Vagina (tissue), 2 donors: ENCODE results near the gene CA5B. TPM values are rescaled to one million over a fixed set of nuclear protein-coding genes. Genes with fewer than 3 reads are reported as not detected.

ENCODE experiments used
- DNase-seq, 2 donors: peaks; one replicate each; pipeline ENCODE4 v3.0.0-alpha.2; 2017; ENCODE audit errors: extremely low spot score in 2 of 2
- H3K27ac ChIP-seq: fragments of 200-600 bp; sonication (generic); one replicate; pipeline ENCODE4 v1.5.1; 2019
- H3K27me3 ChIP-seq: fragments of 200-600 bp; sonication (generic); one replicate; pipeline ENCODE4 v1.5.1; 2019
- H3K36me3 ChIP-seq, 2 donors: fragments of 200-600 bp; sonication (generic); one replicate each; pipeline ENCODE4 v1.5.1; 2017 to 2019
- H3K4me1 ChIP-seq: fragments of 200-600 bp; sonication (generic); one replicate; pipeline ENCODE4 v1.5.1; 2019
- H3K4me3 ChIP-seq, 2 donors: fragments of 200-600 bp; sonication (generic); 1 replicate in 1 of 2; 2 replicates in 1 of 2; pipeline ENCODE4 v1.5.1; 2016 to 2019
- H3K9me3 ChIP-seq: fragments of 200-600 bp; sonication (generic); one replicate; pipeline ENCODE4 v1.5.1; 2019
- POLR2A ChIP-seq, 2 donors: fragments of 450-650 bp; IDR thresholded peaks; one replicate each; pipeline ENCODE4 v1.6.1; 2017; ENCODE audit warnings: antibody characterized with exemption in 2 of 2, mild to moderate bottlenecking in 2 of 2, moderate library complexity in 2 of 2
- POLR2AphosphoS5 ChIP-seq, 2 donors: sonication (generic); formaldehyde crosslinking; IDR thresholded peaks; one replicate each; pipeline ENCODE4 v1.9.0; 2017; ENCODE audit warnings: antibody characterized with exemption in 2 of 2, mild to moderate bottlenecking in 2 of 2, low read depth in 1 of 2; ENCODE audit not compliant: insufficient read depth in 1 of 2
- intact Hi-C: fragments of 100-400 bp; cut with DNase I; formaldehyde crosslinking; loops from one replicate; pipeline ENCODE4 v1.15.1; 2023
- total RNA-seq: library from RNA; depleted of rRNA; stranded (reverse); fragments of >200 nt; gene quantifications from one replicate; pipeline ENCODE4 v1.2.3, GENCODE V29; 2016
- TF ChIP-seq, protein P1 (sequence below), 3 experiments: fragments of 450-650 bp in 2 of 3; fragments of 200-600 bp in 1 of 3; sonication (generic) in 1 of 3; IDR thresholded peaks; one replicate each; pipeline ENCODE4 v1.5.1; 2017 to 2019; ENCODE audit warnings: antibody characterized with exemption in 3 of 3, mild to moderate bottlenecking in 2 of 3, moderate library complexity in 2 of 3

CA5B gene
- total RNA-seq, 1 donor from 2014 or later = 24.6 TPM

DNA sequence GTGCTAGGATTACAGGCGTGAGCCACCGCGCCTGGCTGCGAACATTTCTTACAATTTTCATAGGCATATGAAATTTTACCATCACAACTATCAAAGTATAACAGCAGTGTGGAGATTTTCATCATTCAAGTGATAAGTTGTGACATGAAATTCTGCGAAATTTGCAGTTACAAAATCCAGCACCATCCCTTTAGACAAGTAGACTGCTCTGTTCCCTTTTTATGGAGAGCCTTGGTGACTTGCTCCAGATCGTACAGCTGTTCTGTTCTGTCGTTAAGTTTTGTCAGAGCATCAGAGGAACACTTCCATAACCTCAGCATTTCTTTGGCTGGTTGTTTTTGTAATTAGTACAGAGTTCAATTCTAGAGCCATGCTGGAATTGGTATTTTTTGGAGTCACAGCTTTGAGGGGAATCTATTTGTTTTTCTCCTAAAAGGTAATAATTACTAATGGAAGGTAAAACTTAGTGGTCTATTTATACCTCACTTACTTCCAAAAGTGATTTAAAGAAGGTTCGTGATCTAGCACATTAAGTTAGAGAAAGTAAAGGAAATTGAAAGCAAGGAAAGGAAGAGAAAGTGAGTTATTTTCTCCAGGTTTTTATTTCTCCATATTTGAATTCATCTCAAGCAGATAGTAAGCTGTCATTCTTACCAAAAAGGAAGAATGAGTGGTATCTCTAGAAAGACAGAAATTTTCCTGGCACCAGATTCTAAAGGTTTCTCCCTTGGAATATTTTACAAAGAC, 74.3 kb downstream of the CA5B start:
- no peak for DNase-seq
- intact Hi-C loops = no loop called here
- no peaks in the 10 kb centered on the region for H3K27me3 ChIP-seq
- peaks cover 0 to 59% of the 10 kb centered on the region in 2 donors for H3K36me3 ChIP-seq
- H3K9me3 ChIP-seq = no peaks in the 10 kb centered on the region
- no peaks in the 10 kb centered on the region for H3K4me1 ChIP-seq
- H3K27ac ChIP-seq = no peak overlapping the region
- TF ChIP-seq POLR2A (IDR thresholded peaks at IDR 0.05) (no peak), POLR2AphosphoS5 (IDR thresholded peaks at IDR 0.05; ENCODE audit: insufficient read depth in 1 of 2, low read depth in 1 of 2) (no peak)
- TF ChIP-seq, protein P1, sequence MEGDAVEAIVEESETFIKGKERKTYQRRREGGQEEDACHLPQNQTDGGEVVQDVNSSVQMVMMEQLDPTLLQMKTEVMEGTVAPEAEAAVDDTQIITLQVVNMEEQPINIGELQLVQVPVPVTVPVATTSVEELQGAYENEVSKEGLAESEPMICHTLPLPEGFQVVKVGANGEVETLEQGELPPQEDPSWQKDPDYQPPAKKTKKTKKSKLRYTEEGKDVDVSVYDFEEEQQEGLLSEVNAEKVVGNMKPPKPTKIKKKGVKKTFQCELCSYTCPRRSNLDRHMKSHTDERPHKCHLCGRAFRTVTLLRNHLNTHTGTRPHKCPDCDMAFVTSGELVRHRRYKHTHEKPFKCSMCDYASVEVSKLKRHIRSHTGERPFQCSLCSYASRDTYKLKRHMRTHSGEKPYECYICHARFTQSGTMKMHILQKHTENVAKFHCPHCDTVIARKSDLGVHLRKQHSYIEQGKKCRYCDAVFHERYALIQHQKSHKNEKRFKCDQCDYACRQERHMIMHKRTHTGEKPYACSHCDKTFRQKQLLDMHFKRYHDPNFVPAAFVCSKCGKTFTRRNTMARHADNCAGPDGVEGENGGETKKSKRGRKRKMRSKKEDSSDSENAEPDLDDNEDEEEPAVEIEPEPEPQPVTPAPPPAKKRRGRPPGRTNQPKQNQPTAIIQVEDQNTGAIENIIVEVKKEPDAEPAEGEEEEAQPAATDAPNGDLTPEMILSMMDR (IDR thresholded peaks at IDR 0.05) = no peak
- H3K4me3 ChIP-seq = no peak overlapping the region

DNA sequence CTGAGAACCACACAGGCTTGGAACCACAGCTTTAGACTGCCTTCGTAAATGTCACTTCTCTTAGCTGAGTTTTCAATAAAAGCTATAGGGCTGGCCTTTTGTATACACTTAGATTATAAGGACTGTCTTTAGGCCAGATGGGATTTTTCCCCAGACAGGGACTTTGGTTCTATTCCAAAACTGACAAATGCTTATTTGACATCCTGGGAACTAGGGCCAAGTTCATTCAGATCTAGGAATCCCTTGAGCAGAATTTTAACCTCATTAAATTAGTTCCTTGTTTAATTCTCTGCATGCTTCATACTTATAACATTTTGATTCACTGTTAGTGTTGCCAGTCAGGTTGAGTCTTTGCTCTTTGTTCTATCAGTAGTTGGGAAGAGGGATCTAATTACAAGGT, 75.3 kb downstream of the CA5B start:
- intact Hi-C loops = no loop called here
- DNase-seq = no peak
- Histone ChIP-seq H3K36me3 (peaks cover 0 to 60% of the 10 kb centered on the region in 2 donors), H3K9me3 (no peaks in the 10 kb centered on the region), H3K27me3 (no peaks in the 10 kb centered on the region), H3K4me3 (no peak overlapping the region), H3K4me1 (no peaks in the 10 kb centered on the region), H3K27ac (no peak overlapping the region)
- TF ChIP-seq, protein P1 (IDR thresholded peaks at IDR 0.05) = no peak
- TF ChIP-seq POLR2AphosphoS5 (IDR thresholded peaks at IDR 0.05; ENCODE audit: insufficient read depth in 1 of 2, low read depth in 1 of 2) = no peak
- TF ChIP-seq POLR2A (IDR thresholded peaks at IDR 0.05) = no peak

DNA sequence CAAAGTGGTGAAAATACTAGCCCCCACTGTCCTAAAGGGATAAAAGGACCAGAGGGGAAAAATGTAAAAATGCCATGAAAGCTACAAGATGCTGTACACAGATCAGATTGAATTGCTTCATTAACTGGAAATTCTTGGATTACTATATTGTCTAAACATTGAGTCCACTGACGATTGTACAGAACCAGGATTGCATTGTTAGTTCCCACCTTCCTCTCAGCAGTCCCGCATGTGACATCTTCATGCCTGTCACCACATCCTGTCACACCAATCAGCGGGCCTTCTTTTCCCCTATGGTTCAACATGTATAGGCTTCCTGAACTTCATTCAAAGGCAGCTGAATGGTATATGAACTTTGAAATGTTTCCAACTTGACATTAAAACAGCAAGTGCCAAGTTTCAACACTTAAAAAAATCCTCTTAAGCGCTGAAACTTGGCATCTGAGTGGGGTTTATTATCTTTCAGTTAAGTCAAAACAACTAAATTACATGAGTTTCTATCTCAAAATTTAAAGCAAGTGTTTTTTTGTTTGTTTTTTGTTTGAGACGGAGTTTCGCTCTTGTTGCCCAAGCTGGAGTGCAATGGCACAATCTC, 76.8 kb downstream of the CA5B start:
- peaks cover 0 to 49% of the 10 kb centered on the region in 2 donors for H3K36me3 ChIP-seq
- no peak overlapping the region for H3K4me3 ChIP-seq
- no peaks in the 10 kb centered on the region for H3K9me3 ChIP-seq
- no peaks in the 10 kb centered on the region for H3K27me3 ChIP-seq
- intact Hi-C loops = no loop called here
- no peak overlapping the region for H3K27ac ChIP-seq
- DNase-seq = no peak
- TF ChIP-seq, protein P1 (IDR thresholded peaks at IDR 0.05) = no peak
- TF ChIP-seq POLR2AphosphoS5 (IDR thresholded peaks at IDR 0.05; ENCODE audit: insufficient read depth in 1 of 2, low read depth in 1 of 2) = no peak
- no peak for TF ChIP-seq POLR2A (IDR thresholded peaks at IDR 0.05)
- no peaks in the 10 kb centered on the region for H3K4me1 ChIP-seq

DNA sequence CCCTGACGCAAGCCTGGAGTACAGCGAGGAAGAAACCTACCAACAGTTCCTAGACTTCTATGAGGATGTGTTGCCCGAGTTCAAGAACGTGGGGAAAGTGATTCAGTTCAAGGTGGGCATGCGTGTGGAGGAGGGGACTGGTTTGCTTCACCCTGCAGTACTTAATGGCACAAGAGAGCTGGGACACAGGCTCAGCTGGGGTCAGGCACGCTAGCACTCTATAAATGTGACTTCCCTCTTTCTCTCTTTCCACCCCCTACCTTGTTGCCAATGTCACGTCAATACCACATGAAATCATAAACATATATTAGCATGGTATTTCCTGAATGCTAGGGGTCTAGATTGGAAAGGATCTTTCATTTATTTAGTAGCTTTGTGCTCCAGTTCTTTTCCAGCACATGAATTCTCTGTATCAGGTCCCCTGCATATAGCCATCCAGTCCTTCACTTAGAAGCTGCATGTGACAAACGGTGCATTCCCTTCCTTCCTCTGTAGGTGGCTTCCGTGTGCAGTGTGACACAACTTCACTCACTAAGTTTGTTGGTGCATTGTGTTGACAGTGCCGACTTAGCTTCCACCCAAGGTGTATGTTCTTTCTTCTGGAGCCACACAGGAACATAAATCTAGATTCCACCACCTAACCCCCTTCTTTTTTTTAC, 77.8 kb downstream of the CA5B start:
- H3K36me3 ChIP-seq = peaks cover 0 to 52% of the 10 kb centered on the region in 2 donors
- H3K9me3 ChIP-seq = no peaks in the 10 kb centered on the region
- no peak for DNase-seq
- TF ChIP-seq POLR2A (IDR thresholded peaks at IDR 0.05) (no peak), POLR2AphosphoS5 (IDR thresholded peaks at IDR 0.05; ENCODE audit: insufficient read depth in 1 of 2, low read depth in 1 of 2) (no peak)
- TF ChIP-seq, protein P1 (IDR thresholded peaks at IDR 0.05) = no peak
- intact Hi-C loops = no loop called here
- H3K4me3 ChIP-seq = no peak overlapping the region
- H3K27ac ChIP-seq = no peak overlapping the region
- no peaks in the 10 kb centered on the region for H3K4me1 ChIP-seq
- no peaks in the 10 kb centered on the region for H3K27me3 ChIP-seq
